HG03439 (cell line): ENCODE data around the gene HMOX2.
A peak's percentile ranks its signal among the peaks of the same experiment; 100 is the strongest.

Experiments used
- ATAC-seq: cut with Tn5 transposase; IDR thresholded peaks from one replicate; pipeline ENCODE4 v1.9.1; 2021; ENCODE audit warnings: mild to moderate bottlenecking, moderate library complexity; ENCODE audit not compliant: unreplicated experiment

The HMOX2 gene

GRCh38 chr16:4475880-4476788 lies at the start of gene HMOX2:
Gene HMOX2, plus strand, starts transcription at chr16:4476398. Its CDS starts 29,127 bp downstream, at chr16:4505525.
- peak; percentile 82 for ATAC-seq

GRCh38 chr16:4426722-4427372 lies 49.4 kb upstream of the HMOX2 start:
- no peak for ATAC-seq

- no peak for ATAC-seq
These were observed 47.7 kb upstream of the HMOX2 start for GRCh38 chr16:4428500-4428899.

GRCh38 chr16:4431023-4431422 lies 45.2 kb upstream of the HMOX2 start:
- no peak for ATAC-seq

GRCh38 chr16:4433228-4433627 lies 43.0 kb upstream of the HMOX2 start:
- no peak for ATAC-seq

- no peak for ATAC-seq
These were observed 42.0 kb upstream of the HMOX2 start for GRCh38 chr16:4433914-4434787.

- ATAC-seq, result no peak
These were observed 40.7 kb upstream of the HMOX2 start for GRCh38 chr16:4435337-4436067.

- ATAC-seq, result no peak
These were observed 38.8 kb upstream of the HMOX2 start for GRCh38 chr16:4437366-4437765.

GRCh38 chr16:4442371-4442770 lies 33.8 kb upstream of the HMOX2 start:
- no peak for ATAC-seq

GRCh38 chr16:4443271-4443670 lies 32.9 kb upstream of the HMOX2 start:
- no peak for ATAC-seq

GRCh38 chr16:4443986-4444385 lies 32.2 kb upstream of the HMOX2 start:
- no peak for ATAC-seq

- ATAC-seq, result no peak
These were observed 25.8 kb upstream of the HMOX2 start for GRCh38 chr16:4450430-4450829.

- ATAC-seq, result no peak
These were observed 25.2 kb upstream of the HMOX2 start for GRCh38 chr16:4450931-4451519.

- ATAC-seq, result no peak
These were observed 23.5 kb upstream of the HMOX2 start for GRCh38 chr16:4452674-4453073.

GRCh38 chr16:4454623-4455022 lies 21.6 kb upstream of the HMOX2 start:
- ATAC-seq, result no peak

- no peak for ATAC-seq
These were observed 21.1 kb upstream of the HMOX2 start for GRCh38 chr16:4455081-4455480.

- ATAC-seq, result no peak
These were observed 20.2 kb upstream of the HMOX2 start for GRCh38 chr16:4455951-4456350.

GRCh38 chr16:4460936-4461249 lies 15.3 kb upstream of the HMOX2 start:
- no peak for ATAC-seq

- no peak for ATAC-seq
These were observed 14.7 kb upstream of the HMOX2 start for GRCh38 chr16:4461250-4462085.
